HEK293 (cell line): Measurements from ENCODE around the gene NET1.
A peak's percentile ranks its signal among the peaks of the same experiment; 100 is the strongest.

Experiments used
- CTCF ChIA-PET: fragments of 350-600 bp; formaldehyde crosslinking; extraction: SDS; loops from one replicate; lab custom pipeline; 2021; ENCODE audit warnings: antibody characterized with exemption; lab: Yijun Ruan, JAX
- POLR2A ChIA-PET: fragments of 300-600 bp; formaldehyde crosslinking; extraction: SDS; loops from one replicate; lab custom pipeline; 2020; ENCODE audit warnings: antibody characterized with exemption, inconsistent platforms; lab: Yijun Ruan, JAX
- H3K27ac ChIP-seq: fragments of 200-500 bp; sonication (Bioruptor generic); 2 replicates; pipeline ENCODE4 v1.5.1; 2014; ENCODE audit warnings: low read depth, low read length, control low read depth, inconsistent platforms; ENCODE audit errors: extremely low read depth
- H3K36me3 ChIP-seq, 2 experiments: fragments of 200-500 bp in 1 of 2; sonication (Bioruptor generic) in 1 of 2; 1 replicate in 1 of 2; 2 replicates in 1 of 2; pipeline ENCODE4 v1.5.1; 2014 to 2017; ENCODE audit warnings: inconsistent platforms in 2 of 2, low read length in 2 of 2; ENCODE audit not compliant: control insufficient read depth in 2 of 2, insufficient read depth in 1 of 2
- H3K4me1 ChIP-seq: fragments of 200-500 bp; sonication (Bioruptor generic); 2 replicates; pipeline ENCODE4 v1.5.1; 2014; ENCODE audit warnings: mild to moderate bottlenecking, low read length, inconsistent platforms; ENCODE audit not compliant: control insufficient read depth, insufficient read depth
- H3K4me3 ChIP-seq: 2 replicates; pipeline ENCODE4 v1.5.1; 2011; ENCODE audit warnings: low read depth, mild to moderate bottlenecking, control low read depth, low read length, moderate library complexity
- H3K9me3 ChIP-seq: fragments of 200-500 bp; sonication (Bioruptor generic); 2 replicates; pipeline ENCODE4 v1.5.1; 2014; ENCODE audit warnings: low read depth, low read length, inconsistent platforms; ENCODE audit not compliant: control insufficient read depth, insufficient read depth
- BCL11B ChIP-seq: fragments of 450-650 bp; formaldehyde crosslinking; IDR thresholded peaks from 2 replicates; pipeline ENCODE4 v1.5.1; 2016; ENCODE audit warnings: low read depth, missing biosample characterization, missing genetic modification characterization
- HIC1 ChIP-seq: fragments of 450-650 bp; formaldehyde crosslinking; IDR thresholded peaks from 2 replicates; pipeline ENCODE4 v1.5.1; 2016; ENCODE audit warnings: missing biosample characterization, missing genetic modification characterization
- HOXD13 ChIP-seq: sonication (generic); formaldehyde crosslinking; IDR thresholded peaks from 2 replicates; pipeline ENCODE4 v1.8.0; 2022; ENCODE audit warnings: missing genetic modification reagents, borderline replicate concordance
- KLF7 ChIP-seq: fragments of 450-650 bp; formaldehyde crosslinking; IDR thresholded peaks from 2 replicates; pipeline ENCODE4 v1.5.1; 2016; ENCODE audit warnings: missing biosample characterization, missing genetic modification characterization, borderline replicate concordance
- KLF9 ChIP-seq: fragments of 450-650 bp; formaldehyde crosslinking; IDR thresholded peaks from 2 replicates; pipeline ENCODE4 v1.5.1; 2016; ENCODE audit warnings: missing biosample characterization, missing genetic modification characterization, low read depth
- OSR2 ChIP-seq: fragments of 450-650 bp; formaldehyde crosslinking; IDR thresholded peaks from 2 replicates; pipeline ENCODE4 v1.5.1; 2016; ENCODE audit warnings: missing biosample characterization, missing genetic modification characterization
- PRDM1 ChIP-seq: fragments of 450-650 bp; formaldehyde crosslinking; IDR thresholded peaks from 2 replicates; pipeline ENCODE4; 2016; ENCODE audit warnings: missing biosample characterization, missing genetic modification characterization
- SETDB1 ChIP-seq: IDR thresholded peaks from one replicate; pipeline ENCODE4 v1.6.1; 2017; ENCODE audit warnings: mild to moderate bottlenecking, low read length, moderate library complexity, mixed read lengths; ENCODE audit not compliant: insufficient read length
- TCF7L2 ChIP-seq: IDR thresholded peaks from 2 replicates; pipeline ENCODE4 v1.6.1; 2011; ENCODE audit warnings: low read depth, mild to moderate bottlenecking, inconsistent platforms, low read length, moderate library complexity, borderline replicate concordance
- WT1 ChIP-seq: fragments of 450-650 bp; formaldehyde crosslinking; IDR thresholded peaks from 2 replicates; pipeline ENCODE4 v1.5.1; 2016; ENCODE audit warnings: missing biosample characterization, missing genetic modification characterization
- ZBTB49 ChIP-seq: fragments of 450-650 bp; formaldehyde crosslinking; IDR thresholded peaks from 2 replicates; pipeline ENCODE4 v1.5.1; 2016; ENCODE audit warnings: missing biosample characterization, missing genetic modification characterization, low read depth
- ZEB2 ChIP-seq: fragments of 450-650 bp; formaldehyde crosslinking; IDR thresholded peaks from 2 replicates; pipeline ENCODE4 v1.5.1; 2016; ENCODE audit warnings: missing biosample characterization, missing genetic modification characterization
- ZNF138 ChIP-seq: fragments of 450-650 bp; formaldehyde crosslinking; IDR thresholded peaks from 2 replicates; pipeline ENCODE4 v1.5.1; 2016; ENCODE audit warnings: missing biosample characterization, missing genetic modification characterization, borderline replicate concordance
- ZNF2 ChIP-seq: fragments of 450-650 bp; formaldehyde crosslinking; IDR thresholded peaks from 2 replicates; pipeline ENCODE4 v1.5.1; 2016; ENCODE audit warnings: missing biosample characterization, missing genetic modification characterization
- ZNF274 ChIP-seq, 2 experiments: fragments of 200-500 bp in 1 of 2; fragments of 450-650 bp in 1 of 2; sonication (Bioruptor generic) in 1 of 2; formaldehyde crosslinking in 1 of 2; IDR thresholded peaks; 2 replicates each; pipeline versions ENCODE4 v1.5.1 to v1.6.1; 2014 to 2016; ENCODE audit warnings: borderline replicate concordance in 1 of 2, inconsistent platforms in 1 of 2, low read length in 1 of 2, missing biosample characterization in 1 of 2, missing genetic modification characterization in 1 of 2
- ZNF394 ChIP-seq: fragments of 450-650 bp; formaldehyde crosslinking; IDR thresholded peaks from 2 replicates; pipeline ENCODE4 v1.5.1; 2016; ENCODE audit warnings: missing biosample characterization, missing genetic modification characterization, mild to moderate bottlenecking, moderate library complexity, borderline replicate concordance
- ZNF549 ChIP-seq: fragments of 450-650 bp; IDR thresholded peaks from 2 replicates; pipeline ENCODE4 v1.5.1; 2018; ENCODE audit warnings: missing biosample characterization, missing genetic modification characterization, mild to moderate bottlenecking, inconsistent platforms, moderate library complexity
- ZNF585B ChIP-seq: fragments of 450-650 bp; formaldehyde crosslinking; IDR thresholded peaks from 2 replicates; pipeline ENCODE4 v1.5.1; 2016; ENCODE audit warnings: missing biosample characterization, missing genetic modification characterization
- ZNF621 ChIP-seq: fragments of 450-650 bp; formaldehyde crosslinking; IDR thresholded peaks from 2 replicates; pipeline ENCODE4 v1.5.1; 2017; ENCODE audit warnings: missing biosample characterization, missing genetic modification characterization
- ZNF660 ChIP-seq: fragments of 450-650 bp; IDR thresholded peaks from 2 replicates; pipeline ENCODE4 v1.5.1; 2018; ENCODE audit warnings: missing biosample characterization, mild to moderate bottlenecking, missing genetic modification characterization
- ZNF747 ChIP-seq: fragments of 450-650 bp; formaldehyde crosslinking; IDR thresholded peaks from 2 replicates; pipeline ENCODE4 v1.5.1; 2016; ENCODE audit warnings: missing biosample characterization, missing genetic modification characterization
- ZNF785 ChIP-seq: fragments of 450-650 bp; formaldehyde crosslinking; IDR thresholded peaks from 2 replicates; pipeline ENCODE4 v1.5.1; 2016; ENCODE audit warnings: missing biosample characterization, missing genetic modification characterization
- TF ChIP-seq, protein P1 (sequence below): fragments of 450-650 bp; formaldehyde crosslinking; IDR thresholded peaks from 2 replicates; pipeline ENCODE4 v1.5.1; 2016; ENCODE audit warnings: missing biosample characterization, missing genetic modification characterization
- TF ChIP-seq, protein P2 (sequence below): fragments of 450-650 bp; IDR thresholded peaks from 2 replicates; pipeline ENCODE4 v1.5.1; 2018; ENCODE audit warnings: missing biosample characterization, missing genetic modification characterization
- TF ChIP-seq, protein P3 (sequence below): fragments of 450-650 bp; formaldehyde crosslinking; IDR thresholded peaks from 2 replicates; pipeline ENCODE4 v1.5.1; 2016; ENCODE audit warnings: missing biosample characterization, missing genetic modification characterization

The NET1 gene

DNA sequence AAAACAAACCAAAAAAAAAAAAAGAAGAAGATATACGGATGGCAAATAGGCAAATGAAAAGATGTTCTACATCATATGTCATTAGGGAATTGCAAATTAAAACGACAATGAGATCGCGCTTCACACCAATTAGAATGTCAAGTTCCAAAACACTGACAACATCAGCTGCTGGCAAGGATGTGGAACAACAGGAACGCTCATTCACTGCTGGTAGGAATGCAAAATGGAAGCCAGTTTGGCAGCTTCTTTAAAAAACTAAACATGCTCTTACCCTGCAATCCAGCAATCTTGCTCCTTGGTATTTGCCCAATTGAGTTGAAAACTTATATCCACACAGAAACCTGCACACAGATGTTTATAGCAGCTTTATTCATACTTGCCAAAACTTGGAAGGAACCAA is 52.2 kb downstream of the NET1 start:
- TF ChIP-seq ZNF394 (tag by site-specific recombination) (no peak), ZNF585B (tag by site-specific recombination) (no peak), ZNF2 (no peak), ZEB2 (tag by site-specific recombination) (no peak), ZNF549 (tag by site-specific recombination) (no peak), ZNF138 (no peak), ZBTB49 (tag by site-specific recombination) (no peak), TCF7L2 (no peak), ZNF274 (IDR thresholded peaks at IDR 0.05; ENCODE audit: low read length) (no peak), ZNF274 (tag by site-specific recombination; IDR thresholded peaks at IDR 0.05; ENCODE audit: borderline replicate concordance) (no peak), WT1 (no peak), OSR2 (tag by site-specific recombination) (no peak), KLF9 (tag by site-specific recombination) (no peak)
- Histone ChIP-seq H3K9me3 (no peaks in the 10 kb centered on the region), H3K36me3 (peaks cover 7 to 22% of the 10 kb centered on the region in 2 experiments; a peak in 2 of 3 replicates), H3K4me3 (no peak overlapping the region), H3K4me1 (no peaks in the 10 kb centered on the region), H3K27ac (no peak overlapping the region)
- ChIA-PET CTCF (interaction anchor here (0.7 to 2.6 kb wide), 3 partner anchors 30 to 162 kb away, joined by 4 to 7 read pairs (median 4); no protein-coding TSS in a partner anchor), POLR2A (interaction anchor here (0.7 kb wide), 1 partner anchor 158 kb away, joined by 4 read pairs; no protein-coding TSS in a partner anchor)

- peak overlapping the region; percentile 11; the same call in 1 of the 2 replicates for H3K27ac ChIP-seq
- peaks cover 0 to 7% of the 10 kb centered on the region in 2 experiments; a peak in 1 of 3 replicates for H3K36me3 ChIP-seq
- no peak overlapping the region for H3K4me3 ChIP-seq
- no peaks in the 10 kb centered on the region for H3K9me3 ChIP-seq
- no peaks in the 10 kb centered on the region for H3K4me1 ChIP-seq
- ChIA-PET CTCF (interaction anchor here (0.5 kb wide), 1 partner anchor 237 kb away, joined by 3 read pairs; no protein-coding TSS in a partner anchor), POLR2A (interaction anchor here (1.2 to 1.4 kb wide), 3 partner anchors 20 to 88 kb away, joined by 4 to 7 read pairs (median 6); no protein-coding TSS in a partner anchor)
- TF ChIP-seq HOXD13 (CRISPR knock-in tag) (no peak), HIC1 (tag by site-specific recombination) (no peak), ZNF660 (tag by site-specific recombination) (no peak), PRDM1 (tag by site-specific recombination) (no peak), SETDB1 (no peak), BCL11B (tag by site-specific recombination) (no peak), ZNF785 (tag by site-specific recombination) (no peak), KLF7 (no peak), ZNF747 (tag by site-specific recombination) (no peak), ZNF621 (no peak)
- TF ChIP-seq, protein P1, sequence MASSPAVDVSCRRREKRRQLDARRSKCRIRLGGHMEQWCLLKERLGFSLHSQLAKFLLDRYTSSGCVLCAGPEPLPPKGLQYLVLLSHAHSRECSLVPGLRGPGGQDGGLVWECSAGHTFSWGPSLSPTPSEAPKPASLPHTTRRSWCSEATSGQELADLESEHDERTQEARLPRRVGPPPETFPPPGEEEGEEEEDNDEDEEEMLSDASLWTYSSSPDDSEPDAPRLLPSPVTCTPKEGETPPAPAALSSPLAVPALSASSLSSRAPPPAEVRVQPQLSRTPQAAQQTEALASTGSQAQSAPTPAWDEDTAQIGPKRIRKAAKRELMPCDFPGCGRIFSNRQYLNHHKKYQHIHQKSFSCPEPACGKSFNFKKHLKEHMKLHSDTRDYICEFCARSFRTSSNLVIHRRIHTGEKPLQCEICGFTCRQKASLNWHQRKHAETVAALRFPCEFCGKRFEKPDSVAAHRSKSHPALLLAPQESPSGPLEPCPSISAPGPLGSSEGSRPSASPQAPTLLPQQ (tag by site-specific recombination) = no peak
- TF ChIP-seq, protein P2, sequence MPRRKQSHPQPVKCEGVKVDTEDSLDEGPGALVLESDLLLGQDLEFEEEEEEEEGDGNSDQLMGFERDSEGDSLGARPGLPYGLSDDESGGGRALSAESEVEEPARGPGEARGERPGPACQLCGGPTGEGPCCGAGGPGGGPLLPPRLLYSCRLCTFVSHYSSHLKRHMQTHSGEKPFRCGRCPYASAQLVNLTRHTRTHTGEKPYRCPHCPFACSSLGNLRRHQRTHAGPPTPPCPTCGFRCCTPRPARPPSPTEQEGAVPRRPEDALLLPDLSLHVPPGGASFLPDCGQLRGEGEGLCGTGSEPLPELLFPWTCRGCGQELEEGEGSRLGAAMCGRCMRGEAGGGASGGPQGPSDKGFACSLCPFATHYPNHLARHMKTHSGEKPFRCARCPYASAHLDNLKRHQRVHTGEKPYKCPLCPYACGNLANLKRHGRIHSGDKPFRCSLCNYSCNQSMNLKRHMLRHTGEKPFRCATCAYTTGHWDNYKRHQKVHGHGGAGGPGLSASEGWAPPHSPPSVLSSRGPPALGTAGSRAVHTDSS (tag by site-specific recombination) = no peak
- TF ChIP-seq, protein P3, sequence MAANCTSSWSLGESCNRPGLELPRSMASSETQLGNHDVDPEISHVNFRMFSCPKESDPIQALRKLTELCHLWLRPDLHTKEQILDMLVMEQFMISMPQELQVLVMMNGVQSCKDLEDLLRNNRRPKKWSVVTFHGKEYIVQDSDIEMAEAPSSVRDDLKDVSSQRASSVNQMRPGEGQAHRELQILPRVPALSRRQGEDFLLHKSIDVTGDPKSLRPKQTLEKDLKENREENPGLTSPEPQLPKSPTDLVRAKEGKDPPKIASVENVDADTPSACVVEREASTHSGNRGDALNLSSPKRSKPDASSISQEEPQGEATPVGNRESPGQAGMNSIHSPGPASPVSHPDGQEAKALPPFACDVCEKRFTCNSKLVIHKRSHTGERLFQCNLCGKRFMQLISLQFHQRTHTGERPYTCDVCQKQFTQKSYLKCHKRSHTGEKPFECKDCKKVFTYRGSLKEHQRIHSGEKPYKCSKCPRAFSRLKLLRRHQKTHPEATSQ = no peak
Measured at GRCh38 chr10:5465976-5466450, 53.7 kb downstream of the NET1 start.
